CD1c-positive myeloid dendritic cell (primary cell): Measurements from ENCODE around the gene HOXD13.

Experiments used
- DNase-seq: peaks from one replicate; pipeline ENCODE4 v3.0.0-alpha.2; 2016; ENCODE audit errors: extremely low spot score

The HOXD13 gene

DNA sequence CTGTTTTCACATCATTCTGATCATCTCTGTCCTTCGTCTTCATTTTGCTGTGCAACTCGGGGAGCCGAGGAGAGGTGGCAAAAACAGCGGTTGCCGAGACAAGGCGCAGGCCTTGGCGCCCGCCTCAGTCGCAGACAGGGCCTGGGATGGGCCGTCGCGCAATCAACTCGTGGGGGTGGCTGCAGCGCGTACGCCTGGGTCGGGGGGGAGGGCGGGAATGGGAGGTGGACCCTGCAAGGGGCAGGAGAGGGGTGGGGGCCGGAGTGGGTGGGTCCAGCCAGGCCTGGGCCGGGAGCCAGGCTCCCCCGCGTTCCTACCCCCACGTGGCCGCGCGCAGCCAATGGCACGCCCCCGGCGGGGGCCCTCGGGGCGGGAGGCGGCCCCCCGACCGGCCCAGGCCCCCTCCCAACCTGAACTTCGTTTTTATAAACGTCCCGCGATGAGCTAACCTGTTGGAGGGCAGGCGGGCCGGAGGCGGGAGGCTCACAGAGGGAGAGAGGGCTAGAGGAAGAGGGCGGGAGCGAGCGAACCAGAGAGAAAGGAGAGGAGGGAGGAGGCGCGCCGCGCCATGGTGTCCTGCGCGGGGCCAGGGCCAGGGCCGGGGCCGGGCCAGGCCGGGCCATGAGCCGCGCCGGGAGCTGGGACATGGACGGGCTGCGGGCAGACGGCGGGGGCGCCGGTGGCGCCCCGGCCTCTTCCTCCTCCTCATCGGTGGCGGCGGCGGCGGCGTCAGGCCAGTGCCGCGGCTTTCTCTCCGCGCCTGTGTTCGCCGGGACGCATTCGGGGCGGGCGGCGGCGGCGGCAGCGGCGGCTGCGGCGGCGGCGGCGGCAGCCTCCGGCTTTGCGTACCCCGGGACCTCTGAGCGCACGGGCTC, at the start of gene HOXD13:
TSS of gene HOXD13 (plus strand) at position 452 of the 875 bp plus-strand sequence. CDS start at position 622, 170 bp downstream.
- no peak for DNase-seq

DNA sequence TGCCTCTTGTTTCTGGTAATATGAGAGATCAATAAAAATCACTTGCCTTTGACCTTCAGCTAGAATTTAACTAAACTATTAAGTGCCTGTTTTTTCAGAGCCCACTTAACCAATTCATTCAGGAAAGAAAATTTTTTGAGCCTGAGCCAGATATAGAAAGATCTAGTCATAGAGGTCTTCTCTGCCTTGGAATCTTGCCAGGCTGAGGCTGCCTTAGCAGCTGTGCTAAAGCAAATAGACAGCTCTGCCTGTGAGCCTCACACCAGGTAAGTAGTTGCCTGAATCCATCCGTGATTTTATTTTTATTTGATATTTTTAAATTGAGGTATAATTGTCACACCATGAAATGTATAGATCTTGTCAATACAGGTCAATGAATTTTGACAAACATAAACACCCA, 36.1 kb upstream of the HOXD13 start:
- no peak for DNase-seq

DNA sequence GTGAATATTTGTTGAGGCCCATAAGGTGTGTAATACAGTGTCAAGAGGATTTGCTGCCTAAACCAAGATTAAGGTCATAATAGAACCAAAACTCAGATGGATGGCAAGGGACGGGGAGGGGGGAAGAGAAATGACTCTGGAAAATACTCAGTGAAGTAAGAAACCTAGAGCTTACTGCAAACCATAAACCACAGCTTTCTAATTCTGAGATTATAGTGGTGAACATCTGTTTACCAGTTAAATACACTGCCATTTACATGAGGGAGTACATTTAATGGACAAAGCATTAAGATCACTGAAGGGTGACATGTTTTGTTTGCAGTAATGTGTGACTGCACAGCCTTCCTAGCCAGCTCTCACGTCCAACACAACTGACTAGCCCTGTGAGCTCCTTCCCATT, 28.6 kb upstream of the HOXD13 start:
- DNase-seq = no peak

DNA sequence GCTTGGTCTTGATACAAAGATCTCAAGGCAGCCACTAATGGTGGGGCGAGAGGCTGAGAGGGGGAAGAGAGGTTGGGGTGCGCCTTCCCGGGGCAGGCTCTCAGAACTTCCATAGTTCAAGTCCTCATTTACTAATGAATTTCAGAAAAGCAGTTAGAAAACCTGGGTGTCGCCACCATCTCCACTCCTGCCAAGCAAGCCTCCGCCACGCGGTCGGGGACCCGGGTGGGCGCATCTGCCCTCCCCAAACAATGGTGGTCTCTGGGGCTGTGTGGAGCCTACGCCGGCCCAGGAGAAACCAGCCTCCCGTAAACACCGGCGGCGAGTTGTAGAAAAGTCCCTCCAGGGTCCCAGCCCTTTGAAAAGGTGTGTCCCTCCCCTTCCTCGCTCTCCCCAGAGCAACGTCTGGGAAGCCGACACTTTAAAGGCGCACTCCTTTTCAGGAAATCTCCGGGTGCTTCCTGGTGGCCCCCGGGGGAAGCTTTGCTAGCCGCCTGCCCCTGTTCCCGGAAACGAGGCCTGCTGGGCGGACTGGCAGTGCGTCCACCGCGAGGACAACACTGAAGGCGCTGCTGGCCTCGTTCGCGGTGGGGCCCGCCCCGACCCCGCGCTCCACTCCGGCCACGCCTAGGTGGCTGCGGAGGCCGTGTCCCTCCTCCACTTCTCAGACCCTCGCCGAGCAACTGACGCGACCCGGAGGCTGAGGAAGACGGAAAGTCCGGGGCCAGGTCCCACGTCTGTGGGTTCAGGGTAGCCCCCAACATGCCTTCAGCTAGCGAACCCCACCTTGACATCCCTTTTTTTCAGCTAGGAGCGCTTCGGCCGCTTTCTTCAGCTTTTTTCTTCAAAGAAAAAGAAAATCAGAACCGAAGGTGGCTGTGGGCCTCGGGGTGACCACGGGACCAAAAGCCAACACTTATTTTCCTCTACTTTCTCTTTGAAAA, 25.6 kb upstream of the HOXD13 start:
- no peak for DNase-seq

DNA sequence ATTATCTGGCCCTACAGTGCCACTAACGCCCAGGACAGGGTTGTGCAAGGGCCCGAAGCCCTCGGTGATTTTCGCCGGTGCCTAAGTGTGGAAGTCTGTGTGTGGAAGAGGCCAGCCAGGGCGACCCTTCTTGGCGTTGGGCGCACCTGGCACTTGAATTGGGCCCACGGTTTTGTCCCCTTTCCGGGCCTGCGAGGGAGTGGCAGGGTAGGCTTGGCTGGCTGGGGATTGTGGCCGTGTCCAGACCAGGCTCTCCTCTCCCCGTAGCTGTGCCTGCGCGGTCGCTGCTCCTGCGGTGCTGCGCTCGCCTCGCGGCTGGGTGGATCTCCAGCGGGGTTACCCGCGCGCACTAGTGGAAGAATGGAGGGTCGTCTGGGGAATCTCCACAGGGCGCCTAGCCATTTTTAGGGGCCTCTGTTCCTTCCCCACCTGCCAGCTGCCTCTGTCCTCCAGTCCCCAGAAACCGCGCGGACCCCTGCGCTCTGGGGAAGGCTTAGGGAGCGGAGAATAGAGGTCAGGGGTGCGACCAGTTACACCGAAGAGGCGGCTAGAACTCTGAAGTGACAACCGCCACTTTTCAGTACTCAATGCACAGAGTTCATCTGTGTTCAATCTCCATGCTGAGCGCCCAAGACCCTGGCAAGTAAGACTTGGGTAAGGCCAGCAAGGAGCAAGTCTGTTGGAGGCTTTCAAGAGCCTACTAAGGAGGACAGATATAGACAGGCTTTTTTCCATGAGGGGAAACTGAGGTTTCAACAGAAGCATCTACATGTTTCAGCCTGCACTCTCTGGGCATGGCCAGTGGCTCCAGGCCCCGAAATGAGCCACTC, 24.7 kb upstream of the HOXD13 start:
- no peak for DNase-seq

DNA sequence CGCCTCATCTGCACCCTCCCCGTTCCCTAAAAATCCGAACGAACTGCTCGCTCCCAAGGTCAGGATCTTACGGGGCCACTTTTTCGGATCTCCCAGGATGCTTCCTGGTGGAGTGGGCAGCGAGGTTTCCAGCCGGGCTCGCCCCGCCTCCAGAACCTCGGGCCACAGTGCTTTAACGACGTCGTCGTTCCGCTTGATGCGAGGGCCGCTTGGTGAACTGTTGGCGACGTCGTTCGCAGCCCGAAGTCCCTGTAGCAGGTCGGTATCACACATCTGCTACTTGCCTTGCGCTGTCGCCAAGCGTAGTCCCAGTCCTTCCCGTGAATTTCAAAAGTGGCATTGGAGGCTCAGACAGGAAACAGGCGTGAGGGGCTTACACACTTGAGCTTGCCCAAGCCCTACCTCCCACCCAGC, 24.1 kb upstream of the HOXD13 start:
- DNase-seq = no peak

DNA sequence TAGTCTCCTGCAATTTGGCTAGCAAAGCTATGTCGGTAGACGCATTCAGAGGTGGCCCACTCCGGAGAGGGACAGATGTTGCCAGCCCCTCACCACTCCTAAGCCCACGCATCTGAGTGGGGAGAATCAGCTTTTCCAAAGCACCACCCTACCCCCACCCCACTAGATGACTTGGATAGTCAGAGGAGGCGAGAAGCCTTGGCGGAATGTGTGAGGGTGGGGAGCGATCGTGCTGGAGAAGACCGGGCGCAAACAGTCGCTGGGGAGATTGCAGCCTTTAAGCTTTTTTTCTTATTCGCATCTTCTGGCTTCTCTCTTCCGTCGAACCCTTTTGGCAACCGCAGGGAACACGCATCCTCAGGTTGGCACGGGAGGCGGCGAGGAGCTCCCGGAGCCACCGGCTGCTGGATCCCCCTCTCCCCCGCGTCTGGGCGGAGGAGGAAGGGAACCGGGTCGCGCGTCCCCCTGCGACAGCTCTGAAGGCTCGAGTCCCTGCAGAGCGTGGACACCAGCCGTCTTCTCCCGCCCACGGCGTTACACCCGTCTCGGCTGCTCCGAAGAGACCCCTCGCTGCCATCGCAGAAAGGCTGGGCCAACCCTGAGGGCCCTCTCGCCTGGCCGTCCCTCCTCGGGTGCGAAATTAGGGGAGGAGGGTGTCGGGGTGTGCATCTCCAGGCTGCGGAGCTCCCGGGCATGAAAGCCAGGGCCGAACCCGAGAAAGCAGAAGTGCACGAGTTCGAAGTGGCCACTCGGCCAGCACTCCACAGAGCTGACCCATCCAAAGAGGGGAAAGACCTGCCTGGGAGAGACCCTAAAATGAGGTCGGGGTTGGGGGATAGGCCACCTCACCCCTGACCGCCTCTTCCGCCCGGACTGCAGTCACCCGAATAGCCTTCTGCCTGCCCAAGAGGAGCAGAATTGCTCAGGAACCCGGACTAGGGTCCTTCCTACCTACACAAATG, 20.9 kb upstream of the HOXD13 start:
- no peak for DNase-seq

DNA sequence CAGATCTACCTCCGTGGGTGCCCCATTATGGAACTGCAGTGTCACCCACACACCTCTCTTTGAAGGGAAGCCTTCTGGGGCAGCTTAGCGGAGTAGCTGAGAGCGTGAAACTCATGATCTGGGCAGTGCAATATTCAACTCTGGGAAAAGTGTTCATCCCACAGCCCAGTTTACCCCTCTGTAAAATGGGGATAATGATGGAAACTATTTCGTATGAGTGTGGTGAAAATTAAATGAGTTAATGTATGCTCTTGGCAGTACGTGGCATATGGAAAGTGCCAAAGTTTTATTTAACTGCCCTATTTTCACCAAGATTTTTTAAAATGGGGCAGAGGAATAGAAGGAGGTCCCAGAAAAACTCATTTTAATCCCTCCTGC, 20.2 kb upstream of the HOXD13 start:
- DNase-seq = no peak

DNA sequence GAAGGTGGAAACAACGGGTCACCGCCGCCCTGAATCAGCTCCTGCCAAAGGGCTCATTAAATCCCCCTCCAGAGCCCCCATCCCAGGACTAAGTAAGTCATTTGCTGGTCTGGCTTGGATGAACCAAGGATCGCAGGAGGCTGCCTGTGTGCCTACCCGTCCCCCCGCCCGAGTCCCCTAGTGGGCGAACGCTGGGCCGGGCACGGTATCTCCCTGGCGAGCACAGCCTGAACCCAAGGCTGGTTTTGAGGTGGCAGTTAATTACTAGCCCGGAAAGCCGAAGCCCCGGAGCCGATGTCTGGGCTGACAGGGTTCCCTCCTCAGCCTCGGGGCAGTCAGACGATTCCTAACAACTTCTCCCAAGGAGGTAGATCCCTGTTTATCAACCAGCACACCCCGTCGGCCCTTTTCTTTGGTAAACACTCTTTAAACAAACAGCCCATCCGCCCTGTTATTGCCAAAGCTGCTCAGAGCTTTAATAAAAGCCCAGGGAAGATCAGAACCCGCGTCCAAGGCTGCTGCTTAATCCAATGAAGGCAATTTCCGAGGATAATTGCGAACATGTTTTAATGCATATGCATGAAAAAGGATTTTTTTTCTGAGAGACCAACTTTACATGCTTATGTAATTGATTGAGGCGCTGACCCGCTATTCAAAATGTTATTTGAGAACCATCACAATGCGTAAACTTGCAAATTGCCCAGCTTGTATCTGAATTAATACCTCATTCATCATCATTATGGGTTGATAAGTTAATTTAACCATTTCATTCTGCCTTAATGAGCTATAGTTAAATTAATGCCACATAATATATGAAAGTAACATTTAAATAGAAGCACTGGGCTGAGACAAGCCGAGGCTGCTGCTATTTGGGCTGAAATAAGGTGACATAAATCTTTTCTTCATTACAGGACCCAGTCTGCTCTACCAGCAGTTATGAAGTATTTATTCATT, 19.3 kb upstream of the HOXD13 start:
- DNase-seq = no peak

DNA sequence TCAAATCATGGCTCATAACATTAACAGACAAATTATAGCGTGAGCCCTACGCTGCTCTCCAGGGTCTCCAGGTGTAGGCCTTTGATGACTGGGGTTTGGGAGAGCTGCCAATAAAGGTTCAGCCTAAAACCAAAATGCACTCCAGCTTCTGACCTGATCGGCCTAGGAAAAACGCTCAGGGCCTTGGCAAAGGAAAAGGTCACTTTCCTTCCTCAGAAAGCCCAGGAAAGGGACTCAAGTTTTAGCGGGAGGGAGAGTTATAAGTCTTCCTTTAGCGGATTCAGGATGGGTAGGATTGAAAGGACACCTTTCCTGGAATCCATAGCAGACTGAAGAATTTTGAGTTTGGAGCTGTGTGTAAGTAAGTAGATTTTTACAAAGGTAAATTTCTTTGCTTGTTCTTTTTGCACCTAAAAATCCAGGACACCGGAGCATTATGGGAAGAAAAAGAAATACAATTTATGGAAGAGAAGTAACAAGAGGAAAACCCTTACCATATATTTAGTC, 17.5 kb upstream of the HOXD13 start:
- DNase-seq = no peak

DNA sequence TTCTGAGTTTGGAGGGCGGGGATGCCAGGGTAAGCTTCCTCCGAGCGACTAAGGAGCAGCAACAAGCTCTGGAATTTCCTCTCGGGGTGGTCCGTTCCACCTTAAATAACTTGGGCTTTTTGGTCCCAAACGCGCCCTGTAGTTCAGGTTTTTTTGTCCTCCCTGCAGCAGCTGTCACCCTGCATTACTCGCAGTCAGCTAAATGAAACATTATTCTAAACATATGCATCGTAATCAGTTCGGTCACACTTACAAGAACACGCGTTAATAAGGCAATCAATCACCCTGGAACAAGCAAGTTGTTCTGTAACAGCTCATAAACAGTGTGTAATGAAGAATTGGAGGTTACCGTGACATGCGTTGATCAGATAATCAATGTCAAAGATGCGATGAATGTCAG, 17.0 kb upstream of the HOXD13 start:
- DNase-seq = no peak

DNA sequence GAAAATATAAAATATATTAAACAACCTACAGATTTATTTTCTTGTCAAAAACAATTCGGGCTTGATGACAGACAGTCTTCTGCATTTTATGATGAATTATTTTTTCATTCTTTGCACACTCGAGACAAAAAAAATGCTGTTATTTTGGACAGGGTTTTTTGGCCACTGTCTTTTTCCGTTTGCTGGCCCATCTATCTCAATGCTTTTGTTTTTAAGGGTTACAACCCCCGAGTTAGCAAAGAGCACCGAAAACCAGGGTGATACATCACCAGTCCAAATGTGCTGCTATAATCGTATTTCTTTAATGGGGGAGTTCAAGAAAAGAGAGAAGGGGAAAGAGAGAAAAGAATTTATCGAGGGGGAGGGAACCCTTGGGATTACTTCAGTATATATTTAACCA, 16.5 kb upstream of the HOXD13 start:
- no peak for DNase-seq

DNA sequence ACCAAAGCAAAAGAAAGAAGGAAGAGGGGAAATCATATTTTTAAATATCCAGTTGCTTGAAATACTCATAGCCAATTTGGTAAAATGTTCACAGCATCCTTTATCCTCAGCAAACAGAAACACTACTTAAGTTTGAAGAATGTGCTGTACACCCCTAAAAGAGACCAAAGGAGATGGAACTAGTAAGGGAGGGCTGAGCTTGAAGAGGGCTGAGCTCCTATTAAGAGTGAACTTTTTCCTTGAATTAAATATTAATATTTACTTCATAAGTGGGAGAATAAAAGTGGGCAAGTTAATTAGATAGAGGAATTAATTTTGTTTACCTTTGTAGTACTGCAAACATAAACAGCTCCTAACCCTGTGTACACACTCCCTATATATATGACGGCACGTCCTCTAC, 15.7 kb upstream of the HOXD13 start:
- DNase-seq = no peak

DNA sequence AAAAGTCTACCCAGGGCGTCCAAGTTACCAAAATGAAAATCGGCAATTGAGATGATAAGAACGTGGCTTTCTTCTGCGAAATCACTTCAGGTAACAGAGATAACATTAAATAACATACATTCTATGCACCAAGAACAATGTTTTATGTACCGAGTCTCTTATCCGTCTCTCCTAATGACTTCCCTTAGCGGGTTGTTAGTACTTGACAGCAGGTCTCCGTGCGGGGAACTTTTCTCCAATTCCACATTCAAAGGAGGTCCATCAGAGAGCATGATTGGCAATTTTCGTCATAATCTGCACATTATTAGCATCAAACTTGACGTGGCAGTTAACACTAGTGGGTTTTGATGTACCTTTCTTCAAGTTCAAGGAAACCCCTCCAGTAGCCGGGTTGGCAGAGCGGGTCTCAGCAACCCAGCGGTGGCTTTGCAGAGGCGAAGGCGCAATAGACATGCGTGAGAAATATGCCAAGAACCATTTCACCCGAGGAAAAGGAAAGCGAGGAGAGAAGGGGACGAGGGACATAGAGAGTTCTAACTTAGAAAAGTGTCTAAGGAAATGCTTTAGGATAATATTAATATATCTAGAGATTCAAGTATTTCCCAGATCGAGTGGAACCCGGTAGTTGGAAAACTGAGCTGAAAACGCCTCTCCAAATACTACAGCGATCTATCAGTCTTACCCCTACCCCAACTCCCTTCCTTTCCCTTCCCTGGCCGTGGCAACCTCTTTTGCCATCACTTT, 13.8 kb upstream of the HOXD13 start:
- DNase-seq = no peak

DNA sequence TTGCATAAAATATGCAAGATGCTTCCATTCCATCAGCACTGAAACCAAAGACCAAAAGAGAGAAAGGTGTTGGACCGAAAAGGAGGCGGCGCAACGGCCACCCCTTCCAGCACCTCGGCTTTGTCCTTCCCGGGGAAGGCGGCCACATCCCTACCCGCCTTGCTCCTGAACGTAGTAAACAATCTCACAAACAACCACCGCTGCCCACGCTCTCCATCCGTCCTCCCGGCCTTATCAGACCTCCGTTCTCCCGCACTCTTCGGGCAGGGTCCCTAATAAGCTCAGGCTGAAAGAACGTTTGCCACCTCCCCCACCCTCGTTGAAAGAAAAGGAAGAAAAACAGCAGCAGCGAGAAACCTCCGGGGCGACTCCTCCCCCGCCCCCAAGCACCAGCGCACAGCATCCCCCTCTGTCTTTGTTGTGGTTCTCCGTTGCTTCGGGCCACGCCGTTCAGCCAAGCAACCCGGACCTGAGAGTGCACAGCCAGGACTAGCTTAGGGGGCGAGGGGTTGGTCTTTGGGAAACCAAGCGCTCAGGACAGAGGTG, 13.2 kb upstream of the HOXD13 start:
- no peak for DNase-seq

DNA sequence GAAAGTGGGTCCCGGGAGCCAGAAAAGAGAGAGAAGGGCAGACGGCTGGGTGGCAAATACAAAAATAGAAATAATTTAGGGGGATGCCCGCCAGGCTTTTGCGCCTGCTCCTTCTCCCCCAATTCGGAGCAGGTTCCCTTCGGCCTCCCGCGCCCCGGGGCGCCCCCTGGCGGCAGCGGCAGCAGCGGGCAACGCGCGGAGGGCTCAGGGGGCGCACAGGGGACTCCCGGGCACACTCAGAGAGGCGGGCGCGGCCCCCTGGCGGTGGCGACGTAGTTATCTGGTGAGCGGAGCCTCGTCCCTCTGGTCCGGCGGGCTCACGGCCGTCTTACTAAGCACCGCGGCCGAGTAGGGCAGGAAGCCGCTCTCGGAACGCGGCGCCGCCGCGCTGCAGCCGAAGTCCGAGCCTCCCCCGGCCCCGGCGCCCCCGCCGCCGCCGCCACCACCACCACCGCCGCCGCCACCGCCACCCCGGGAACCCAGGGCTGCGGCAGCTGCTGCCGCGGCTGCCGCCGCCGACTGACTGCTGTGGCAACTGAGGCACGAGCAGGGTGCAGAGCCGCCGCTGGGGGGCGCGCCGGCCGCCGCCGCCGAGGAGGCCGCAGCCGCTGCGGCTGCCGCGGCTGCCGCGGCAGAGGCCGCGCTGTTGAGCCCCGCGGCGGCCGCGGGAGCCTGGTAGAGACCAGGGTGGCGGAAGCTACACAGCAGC, 12.5 kb upstream of the HOXD13 start:
- peak; percentile 22 for DNase-seq

DNA sequence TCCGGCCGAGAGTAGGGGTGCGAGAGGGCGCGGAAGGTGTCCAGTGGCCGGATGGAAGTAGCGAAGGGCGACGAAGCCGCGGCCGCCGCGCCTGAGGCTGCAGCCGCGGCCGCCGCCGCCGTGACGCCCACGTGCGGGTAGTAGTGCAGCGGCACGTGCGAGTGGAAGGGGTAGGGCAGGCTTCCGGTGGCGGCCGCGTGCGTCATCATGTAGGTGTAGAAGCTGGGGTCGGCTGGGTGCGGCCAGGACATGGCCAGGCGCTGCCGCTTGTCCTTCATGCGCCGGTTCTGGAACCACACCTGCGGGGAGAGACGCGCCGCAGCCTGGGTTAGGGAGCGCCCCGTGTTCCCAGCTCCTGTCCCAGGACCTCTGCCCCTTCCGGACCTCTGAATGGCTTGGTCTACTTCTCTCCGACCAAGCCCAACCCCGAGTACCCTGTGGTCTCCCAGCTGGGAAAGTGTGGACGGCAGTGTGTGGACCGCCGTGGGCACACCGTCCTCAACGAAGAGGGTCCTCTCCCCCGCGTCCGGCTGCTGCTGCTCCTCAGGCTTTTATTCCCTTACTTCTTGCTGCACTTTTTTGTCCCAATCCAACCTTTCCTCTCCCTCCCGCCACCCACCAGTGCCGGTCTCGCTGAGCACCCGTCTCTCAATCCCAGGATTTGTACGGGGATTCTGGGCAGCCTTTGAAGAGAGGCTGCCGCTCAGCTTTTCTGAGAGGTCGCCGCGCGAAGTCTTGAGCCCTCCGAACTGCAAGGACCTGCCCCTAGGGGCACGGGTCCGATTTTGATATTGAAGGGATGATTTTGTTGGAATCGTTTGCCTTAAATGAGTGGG, 11.8 kb upstream of the HOXD13 start:
- peak; percentile 21 for DNase-seq
